A673 (cell line): Measurements from ENCODE around the gene KCNJ10. TPM values are rescaled to one million over a fixed set of nuclear protein-coding genes. Genes with fewer than 3 reads are reported as not detected.

Experiments
- BruUV-seq: library from RNA; stranded (reverse); fragments of 400-500 nt; replicated peaks from 2 replicates; lab custom pipeline; 2021; lab: Mats Ljungman, UMichigan
- CTCF ChIA-PET: fragments of 300-600 bp; sonication (Branson Sonifier 250); formaldehyde crosslinking; loops from one replicate; lab custom pipeline; 2022; ENCODE audit warnings: antibody characterized with exemption; lab: Charles Lee
- POLR2A ChIA-PET: fragments of 300-600 bp; sonication (Branson Sonifier 250); formaldehyde crosslinking; loops from one replicate; lab custom pipeline; 2022; ENCODE audit warnings: antibody characterized with exemption; ENCODE audit not compliant: low non-redundant PET; lab: Charles Lee
- DNase-seq: peaks from one replicate; pipeline ENCODE4 v3.0.0-alpha.2; 2015; ENCODE audit warnings: low spot score
- H3K27ac ChIP-seq: fragments of 200-600 bp; sonication (generic); 2 replicates; pipeline ENCODE4 v1.5.1; 2016; ENCODE audit warnings: mixed run types, low read depth, mild to moderate bottlenecking, mixed read lengths, antibody characterized with exemption, low read length; ENCODE audit not compliant: poor library complexity, severe bottlenecking
- H3K27me3 ChIP-seq: fragments of 200-600 bp; sonication (generic); replicated peaks from 2 replicates; pipeline ENCODE4 v1.6.1; 2017; ENCODE audit warnings: mixed run types, low read depth, mild to moderate bottlenecking, mixed read lengths, antibody characterized with exemption, low read length; ENCODE audit not compliant: insufficient read depth, poor library complexity
- H3K36me3 ChIP-seq: fragments of 200-600 bp; sonication (generic); 2 replicates; pipeline ENCODE4 v1.6.1; 2016; ENCODE audit warnings: mixed run types, mild to moderate bottlenecking, mixed read lengths, antibody characterized with exemption, low read length; ENCODE audit not compliant: insufficient read depth, poor library complexity, severe bottlenecking
- H3K4me1 ChIP-seq: fragments of 200-600 bp; sonication (generic); 2 replicates; pipeline ENCODE4 v1.6.1; 2017; ENCODE audit warnings: mixed run types, mild to moderate bottlenecking, mixed read lengths, antibody characterized with exemption, low read length; ENCODE audit not compliant: insufficient read depth, poor library complexity, severe bottlenecking
- H3K4me3 ChIP-seq: fragments of 200-600 bp; sonication (generic); 2 replicates; pipeline ENCODE4 v1.5.1; 2016; ENCODE audit warnings: low read depth, mixed run types, mild to moderate bottlenecking, mixed read lengths, low read length; ENCODE audit not compliant: poor library complexity, severe bottlenecking
- H3K9me3 ChIP-seq: fragments of 200-600 bp; sonication (generic); 2 replicates; pipeline ENCODE4 v1.6.1; 2016; ENCODE audit warnings: mixed run types, low read depth, mild to moderate bottlenecking, mixed read lengths, antibody characterized with exemption, low read length; ENCODE audit not compliant: poor library complexity, severe bottlenecking
- CTCF ChIP-seq: fragments of 300-800, 200-600 bp; sonication (generic); conservative IDR thresholded peaks from 2 replicates; pipeline ENCODE4 v1.5.1; 2017; ENCODE audit warnings: low read depth, mild to moderate bottlenecking, antibody characterized with exemption, low read length, moderate library complexity, mixed read lengths
- EZH2 ChIP-seq: fragments of 200-600 bp; sonication (generic); IDR thresholded peaks from 2 replicates; pipeline ENCODE4 v1.6.1; 2017; ENCODE audit warnings: borderline replicate concordance, low read depth, mild to moderate bottlenecking, mixed read lengths, antibody characterized with exemption, low read length; ENCODE audit not compliant: poor library complexity, severe bottlenecking
- intact Hi-C: fragments of 100-400 bp; cut with micrococcal nuclease; formaldehyde crosslinking; loops from one replicate; pipeline ENCODE4 v1.10.0; 2022; ENCODE audit not compliant: unreplicated experiment
- total RNA-seq: library from RNA; stranded (reverse); gene quantifications from 2 replicates; pipeline ENCODE4 v1.2.3, GENCODE V29; 2021

KCNJ10 gene
- total RNA-seq, 1 experiment from 2014 or later: not detected

- TF ChIP-seq CTCF: no peak
- no peak for TF ChIP-seq EZH2
- Histone ChIP-seq H3K4me3 (no peak overlapping the region), H3K27ac (no peak overlapping the region), H3K27me3 (no peaks in the 10 kb centered on the region), H3K4me1 (no peaks in the 10 kb centered on the region), H3K9me3 (no peaks in the 10 kb centered on the region), H3K36me3 (no peaks in the 10 kb centered on the region)
- intact Hi-C loops: no loop called here
- ChIA-PET POLR2A (no interaction called here), CTCF (interaction anchor here (1.4 kb wide), 1 partner anchor 16 kb away, joined by 3 read pairs; no protein-coding TSS in a partner anchor)
- peak; percentile 51 for DNase-seq
- BruUV-seq: no TSS peak
Observed at GRCh38 chr1:159991513-159991912, 78.4 kb downstream of the KCNJ10 start.

GRCh38 chr1:159990005-159990404 lies 80.0 kb downstream of the KCNJ10 start:
- intact Hi-C loops: no loop called here
- DNase-seq: no peak
- ChIA-PET POLR2A (no interaction called here), CTCF (interaction anchor here (1.4 kb wide), 1 partner anchor 18 kb away, joined by 3 read pairs; no protein-coding TSS in a partner anchor)
- BruUV-seq: no TSS peak
- TF ChIP-seq EZH2 (no peak), CTCF (no peak)
- H3K9me3 ChIP-seq: no peaks in the 10 kb centered on the region
- no peak overlapping the region for H3K4me3 ChIP-seq
- no peaks in the 10 kb centered on the region for H3K4me1 ChIP-seq
- H3K27me3 ChIP-seq: peaks cover 5% of the 10 kb centered on the region
- no peaks in the 10 kb centered on the region for H3K36me3 ChIP-seq
- H3K27ac ChIP-seq: no peak overlapping the region

GRCh38 chr1:159989581-159989980 lies 80.4 kb downstream of the KCNJ10 start:
- no peaks in the 10 kb centered on the region for H3K9me3 ChIP-seq
- CTCF ChIA-PET: no interaction called here
- DNase-seq: no peak
- H3K27ac ChIP-seq: no peak overlapping the region
- H3K27me3 ChIP-seq: peaks cover 8% of the 10 kb centered on the region
- no peaks in the 10 kb centered on the region for H3K36me3 ChIP-seq
- intact Hi-C loops: no loop called here
- no TSS peak for BruUV-seq
- TF ChIP-seq CTCF (no peak), EZH2 (no peak)
- no peaks in the 10 kb centered on the region for H3K4me1 ChIP-seq
- no peak overlapping the region for H3K4me3 ChIP-seq
- POLR2A ChIA-PET: no interaction called here
